Right cardiac atrium (tissue), 5 donors: ENCODE results near the gene PCSK6. TPM values are rescaled to one million over a fixed set of nuclear protein-coding genes. Genes with fewer than 3 reads are reported as not detected.

ENCODE experiments used
- ATAC-seq, 2 donors: fragments of 200-7000 bp; cut with Tn5 transposase; one replicate each; pipeline versions ENCODE4 v1.8.0 to v1.9.1; 2020; ENCODE audit warnings: moderate library complexity in 2 of 2, mild to moderate bottlenecking in 1 of 2
- DNase-seq, 3 donors: peaks; one replicate each; pipeline ENCODE4 v3.0.0-alpha.2; 2020
- H3K27ac ChIP-seq: one replicate; pipeline ENCODE4 v1.5.1; 2013; ENCODE audit warnings: mild to moderate bottlenecking, low read length, control low read depth, moderate library complexity
- H3K27me3 ChIP-seq: one replicate; pipeline ENCODE4 v1.6.1; 2013; ENCODE audit not compliant: control insufficient read depth, insufficient read depth
- H3K4me1 ChIP-seq: one replicate; pipeline ENCODE4 v1.6.1; 2013; ENCODE audit warnings: low read length; ENCODE audit not compliant: control insufficient read depth, insufficient read depth
- H3K4me3 ChIP-seq: one replicate; pipeline ENCODE4 v1.5.1; 2013; ENCODE audit warnings: low read length, control low read depth
- H3K9me3 ChIP-seq: one replicate; pipeline ENCODE4 v1.6.1; 2013; ENCODE audit warnings: low read length; ENCODE audit not compliant: control insufficient read depth
- WGBS: extraction: QIAGEN DNeasy Blood & Tissue Kit; methylation state at CpG from one replicate; pipeline ENCODE4 v1.1.7; 2013; 5-methylcytosine and 5-hydroxymethylcytosine counted together
- intact Hi-C, 4 donors: fragments of 100-400 bp; cut with DNase I; formaldehyde crosslinking; loops; one replicate each; pipeline versions ENCODE4 v1.11.0 to v1.14.0; 2022 to 2023
- polyA plus RNA-seq: library from polyadenylated mRNA; stranded (reverse); fragments of 200-250 nt; gene quantifications from one replicate; pipeline ENCODE4 v1.2.3, GENCODE V29; 2013
- total RNA-seq, 4 donors: library from RNA; stranded (reverse); fragmentation: NEBNext Ultra II Directional; extraction: Animal tissue kit (Norgen Biotek cat#: 25700); gene quantifications; one replicate each; pipeline ENCODE4 v1.2.1, GENCODE V29; 2021
- donor health status: healthy with polysubstance abuse.
- donor health status: DM: no; HTN: yes; CAD: no.
- donor health status: DM: no; HTN: no; CAD: no.
- donor health status: DM: no; HTN: yes; CAD: no; lungs with severe emphysema.
- donor health status: DM: yes; HTN: yes; CAD: no.

PCSK6 gene
- total and polyA plus RNA-seq, 5 donors: 7.7 to 21.4 (median 14.2) TPM

DNA sequence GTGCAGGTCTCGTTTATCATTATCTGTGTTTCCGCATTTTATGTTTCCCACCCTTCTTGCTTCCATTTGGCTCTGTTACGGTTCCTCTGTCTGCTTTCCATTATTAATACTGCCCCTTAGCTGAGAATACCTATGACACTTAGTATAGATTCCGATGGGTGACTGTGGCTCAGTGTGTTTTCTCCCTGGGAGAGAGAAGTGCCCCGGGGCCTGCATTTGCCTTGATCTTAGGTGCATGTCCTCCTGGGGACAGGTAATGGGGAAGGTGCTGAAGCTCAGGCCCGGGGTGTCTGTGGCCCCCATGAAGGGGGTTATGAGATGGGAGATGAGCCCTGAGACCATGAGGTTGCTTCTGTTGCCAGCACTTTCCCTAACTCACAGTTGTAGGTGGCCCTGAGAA, 43.4 kb upstream of the PCSK6 start:
- no peaks in the 10 kb centered on the region for H3K9me3 ChIP-seq
- no peaks in the 10 kb centered on the region for H3K27me3 ChIP-seq
- whole genome bisulfite sequencing: 92% methylated on average over 6 of the region's 6 CpGs
- ATAC-seq (no peak), DNase-seq (peak in 1 of 3 donors; percentile 31)
- no peak overlapping the region for H3K4me3 ChIP-seq
- H3K27ac ChIP-seq: no peak overlapping the region
- intact Hi-C loops: no loop called here
- no peaks in the 10 kb centered on the region for H3K4me1 ChIP-seq

DNA sequence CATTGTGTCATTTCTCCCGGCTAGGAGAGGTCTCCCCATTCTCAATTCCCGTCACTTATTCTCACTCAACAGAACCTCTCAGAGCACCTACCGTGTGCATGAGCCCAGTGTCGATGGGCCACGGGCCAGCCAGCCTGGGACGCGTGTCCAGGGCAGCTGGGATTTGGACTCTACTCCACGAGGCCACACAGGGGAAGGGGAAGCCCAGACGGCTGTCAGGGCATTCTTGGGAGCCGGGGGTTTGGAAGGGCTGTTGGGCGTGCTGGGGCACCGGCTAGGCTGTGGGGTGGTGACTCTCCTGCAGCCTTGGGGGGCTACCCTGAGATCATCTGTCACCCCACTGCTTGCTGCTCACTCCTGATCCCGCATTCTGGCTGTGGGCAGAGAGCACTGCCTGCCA, 41.7 kb upstream of the PCSK6 start:
- ATAC-seq (no peak), DNase-seq (no peak)
- Histone ChIP-seq H3K9me3 (no peaks in the 10 kb centered on the region), H3K4me1 (no peaks in the 10 kb centered on the region), H3K27me3 (no peaks in the 10 kb centered on the region), H3K4me3 (no peak overlapping the region), H3K27ac (no peak overlapping the region)
- WGBS: 80% methylated on average over 13 of the region's 13 CpGs
- intact Hi-C loops: no loop called here

DNA sequence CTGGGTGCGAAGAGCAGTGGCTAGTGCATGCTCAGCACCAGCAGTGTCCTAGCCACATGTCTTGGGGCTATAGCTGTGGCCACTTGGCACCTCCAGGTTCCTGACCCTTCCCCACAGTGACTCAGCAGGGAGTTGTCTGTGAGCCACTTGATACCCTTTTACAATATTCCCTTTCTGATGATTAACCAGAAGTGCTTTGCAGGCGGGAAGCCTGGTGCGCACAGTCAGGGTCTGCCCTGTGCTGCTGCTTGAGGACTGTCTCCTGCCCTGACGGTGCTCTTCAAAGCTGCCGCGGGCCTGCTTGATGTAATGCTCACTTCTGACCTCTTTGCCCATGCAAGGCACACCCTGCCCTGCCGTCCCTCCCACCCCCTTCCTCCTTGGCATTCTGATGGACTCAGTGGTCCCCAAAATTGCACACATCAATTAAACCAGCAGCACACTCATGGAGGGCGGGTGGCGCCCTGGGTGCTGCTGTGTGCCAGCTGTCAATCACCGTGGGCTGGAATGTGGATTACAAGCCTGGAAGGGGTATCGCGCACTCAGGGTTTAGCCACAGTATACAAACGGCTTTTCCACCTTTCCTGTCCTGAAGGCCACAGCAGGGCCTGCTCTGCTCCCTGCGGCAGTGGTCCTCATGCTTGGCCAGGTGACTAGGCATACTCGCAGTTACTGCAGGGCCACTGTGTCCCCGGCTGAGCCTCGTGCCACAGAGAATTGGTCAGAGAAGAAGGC, 40.9 kb upstream of the PCSK6 start:
- Histone ChIP-seq H3K4me3 (no peak overlapping the region), H3K4me1 (no peaks in the 10 kb centered on the region), H3K27ac (no peak overlapping the region), H3K27me3 (no peaks in the 10 kb centered on the region), H3K9me3 (no peaks in the 10 kb centered on the region)
- DNase-seq: peak in 1 of 3 donors; percentile 52
- 93% methylated on average over 17 of the region's 17 CpGs for WGBS
- ATAC-seq: no peak
- intact Hi-C loops: no loop called here

DNA sequence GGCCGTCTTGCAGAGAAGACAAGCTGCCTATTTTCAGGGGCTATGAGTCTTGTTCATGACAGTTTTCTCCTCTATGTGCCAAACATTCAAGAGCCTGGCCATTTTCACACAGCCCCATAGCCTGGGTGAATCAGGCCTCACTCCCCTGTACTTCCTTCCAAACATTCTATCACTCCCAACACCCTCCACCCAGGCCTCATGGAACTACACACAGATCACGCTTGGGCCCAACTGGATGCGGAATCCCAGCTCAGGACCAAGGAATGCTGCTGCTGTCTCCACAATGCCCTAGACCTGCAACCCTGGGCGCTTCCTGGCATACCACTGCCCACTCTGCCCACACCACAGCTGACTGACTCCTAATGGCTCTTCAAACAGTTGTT, 39.4 kb upstream of the PCSK6 start:
- Histone ChIP-seq H3K27me3 (no peaks in the 10 kb centered on the region), H3K9me3 (no peaks in the 10 kb centered on the region), H3K4me3 (no peak overlapping the region), H3K4me1 (no peaks in the 10 kb centered on the region), H3K27ac (no peak overlapping the region)
- no peak for DNase-seq
- 73% methylated on average over 4 of the region's 4 CpGs for WGBS
- ATAC-seq: peak; percentile 36 to 52
- intact Hi-C loops: no loop called here

DNA sequence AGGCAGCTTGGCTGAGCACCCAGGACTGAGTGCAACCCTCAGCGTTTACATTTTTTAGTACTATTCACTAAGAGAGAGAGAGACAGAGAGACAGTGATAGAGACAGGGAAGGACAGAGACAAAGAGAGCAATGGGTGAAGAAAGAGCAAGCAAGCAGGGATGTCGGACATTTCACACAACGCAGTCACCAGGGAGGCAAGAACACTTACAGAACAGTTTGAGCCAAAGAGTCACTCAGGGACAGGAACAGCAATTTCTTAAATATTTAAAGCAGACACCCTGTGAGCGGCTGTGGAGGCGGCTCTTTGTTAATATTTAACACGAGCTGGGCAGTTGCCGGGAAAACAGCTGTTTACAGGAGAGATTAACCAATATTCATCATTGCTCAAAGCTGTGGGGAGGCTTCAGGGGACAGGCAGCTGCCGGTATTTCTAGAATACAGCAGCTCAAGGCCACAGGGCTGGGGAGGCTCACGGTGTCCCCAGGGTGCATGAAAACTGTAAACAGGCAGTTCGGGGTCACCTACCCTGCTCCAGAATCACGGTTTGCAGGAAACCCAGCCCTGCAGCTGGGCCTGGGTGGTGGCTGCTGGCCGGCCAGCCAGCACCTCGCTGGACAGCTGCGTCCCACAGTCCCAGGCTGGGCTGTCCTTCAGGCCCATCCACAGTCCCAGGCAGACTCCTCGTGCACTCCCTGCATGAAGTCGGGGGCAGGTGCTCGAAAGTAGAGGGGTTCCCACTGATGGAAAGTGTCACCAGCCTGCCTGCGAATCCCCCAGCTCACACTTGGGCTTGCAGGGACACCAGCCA, 38.8 kb upstream of the PCSK6 start:
- intact Hi-C loops: no loop called here
- ATAC-seq (peak; percentile 69 to 72), DNase-seq (peak; percentile 52 to 78 (median 62))
- no peaks in the 10 kb centered on the region for H3K9me3 ChIP-seq
- H3K4me1 ChIP-seq: no peaks in the 10 kb centered on the region
- WGBS: 39% methylated on average over 18 of the region's 18 CpGs
- no peak overlapping the region for H3K4me3 ChIP-seq
- no peak overlapping the region for H3K27ac ChIP-seq
- no peaks in the 10 kb centered on the region for H3K27me3 ChIP-seq

DNA sequence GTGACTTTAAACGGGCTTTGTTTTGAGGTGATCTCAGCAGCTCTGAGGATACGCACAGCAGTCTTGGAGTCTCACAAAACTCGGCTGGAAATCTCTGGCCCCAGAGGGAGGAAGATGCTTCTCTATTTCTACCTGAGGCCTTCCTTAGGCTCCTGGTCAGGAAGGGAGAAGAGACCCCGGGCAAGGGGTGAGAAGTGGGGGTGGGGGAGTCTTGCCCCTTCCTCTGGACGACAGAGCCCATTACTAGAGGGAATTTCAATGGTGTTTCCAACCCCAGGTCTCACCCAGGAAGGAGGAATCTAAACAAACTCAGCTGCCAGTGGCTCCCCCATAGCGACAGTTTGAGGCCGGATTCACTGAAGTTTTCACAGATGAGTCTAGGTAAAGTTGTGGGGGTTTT, 37.4 kb upstream of the PCSK6 start:
- Histone ChIP-seq H3K4me1 (no peaks in the 10 kb centered on the region), H3K27ac (no peak overlapping the region), H3K9me3 (no peaks in the 10 kb centered on the region), H3K27me3 (no peaks in the 10 kb centered on the region), H3K4me3 (no peak overlapping the region)
- intact Hi-C loops: no loop called here
- ATAC-seq (no peak), DNase-seq (no peak)
- 89% methylated on average over 7 of the region's 7 CpGs for WGBS

DNA sequence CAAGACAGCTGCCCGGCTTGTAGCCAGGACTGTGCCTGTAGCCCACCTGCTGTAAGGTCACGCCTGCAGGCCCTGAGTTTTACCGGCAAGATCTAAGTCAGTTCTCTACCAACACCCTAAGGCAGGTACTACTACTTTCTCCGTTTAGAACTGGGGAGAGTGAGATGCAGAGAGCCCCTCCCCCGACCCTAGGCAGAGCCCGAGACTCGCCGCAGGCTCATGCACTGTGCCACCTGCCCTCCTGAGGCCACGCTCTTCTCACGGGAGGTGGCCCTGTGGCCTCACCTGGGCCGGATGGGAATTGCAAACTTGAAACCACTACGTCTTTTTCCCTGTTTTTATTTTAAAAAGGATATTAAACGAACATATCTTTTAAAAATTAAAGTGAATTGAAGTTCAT, 36.9 kb upstream of the PCSK6 start:
- H3K4me1 ChIP-seq: no peaks in the 10 kb centered on the region

DNA sequence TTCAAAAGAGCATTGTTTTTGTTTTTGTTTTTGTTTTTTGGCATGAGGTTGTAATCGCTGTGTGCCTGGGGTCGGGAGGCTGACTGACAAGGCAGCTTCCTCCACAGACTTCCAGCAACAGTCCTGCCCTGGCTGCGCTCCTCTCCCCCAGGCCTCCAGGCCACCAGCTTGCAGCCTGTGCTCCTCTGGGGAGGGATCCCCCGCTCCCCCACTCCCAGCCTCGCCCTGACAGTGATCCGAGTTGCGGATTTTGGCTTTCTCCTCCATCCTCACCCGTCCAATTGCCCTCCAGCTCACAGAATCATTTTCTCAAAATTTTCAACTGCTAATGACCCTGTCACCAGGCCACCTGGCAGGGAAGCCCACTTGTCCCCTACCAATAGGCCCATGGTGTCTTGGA, 36.5 kb upstream of the PCSK6 start:
- DNase-seq (peak in 1 of 3 donors; percentile 32), ATAC-seq (no peak)
- 92% methylated on average over 8 of the region's 8 CpGs for WGBS
- H3K4me3 ChIP-seq: no peak overlapping the region
- H3K9me3 ChIP-seq: no peaks in the 10 kb centered on the region
- H3K27ac ChIP-seq: no peak overlapping the region
- no peaks in the 10 kb centered on the region for H3K4me1 ChIP-seq
- H3K27me3 ChIP-seq: no peaks in the 10 kb centered on the region
- intact Hi-C loops: no loop called here

More for the DNA sequence above, 36.9 kb upstream of the PCSK6 start:
- ATAC-seq (no peak), DNase-seq (no peak)
- Histone ChIP-seq H3K27me3 (no peaks in the 10 kb centered on the region), H3K4me3 (no peak overlapping the region), H3K9me3 (no peaks in the 10 kb centered on the region), H3K27ac (no peak overlapping the region)
- 89% methylated on average over 13 of the region's 13 CpGs for WGBS
- intact Hi-C loops: no loop called here

DNA sequence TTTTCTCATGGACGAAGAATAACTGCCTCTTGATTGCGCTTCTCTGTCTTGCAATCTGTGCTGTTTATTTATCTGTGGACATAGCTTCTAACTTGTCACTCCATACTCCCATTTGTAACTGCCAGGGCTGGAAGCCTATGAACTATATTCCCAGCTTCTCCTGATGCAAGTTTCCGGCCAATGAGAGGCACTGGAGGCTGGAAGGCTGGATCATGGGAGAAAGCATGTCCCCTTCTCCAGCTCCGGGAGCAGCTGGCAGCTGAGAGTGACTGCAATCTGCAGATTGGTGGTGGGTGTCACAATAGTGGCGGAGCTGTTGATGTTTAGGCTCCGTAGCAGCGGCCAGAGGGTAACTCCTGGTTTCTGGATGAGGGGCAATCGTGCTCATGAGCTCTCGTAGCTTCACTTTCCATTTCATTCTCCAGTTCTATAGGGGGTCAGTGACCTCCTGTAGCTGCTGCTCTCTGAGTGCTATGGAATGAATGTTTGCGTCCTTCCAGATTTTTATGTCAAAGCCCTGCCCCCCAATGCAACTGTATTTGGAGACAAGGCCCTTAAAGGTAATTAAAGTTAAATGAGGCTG, 35.7 kb upstream of the PCSK6 start:
- 92% methylated on average over 10 of the region's 10 CpGs for WGBS
- no peak for ATAC-seq
- Histone ChIP-seq H3K4me3 (no peak overlapping the region), H3K4me1 (no peaks in the 10 kb centered on the region), H3K27me3 (no peaks in the 10 kb centered on the region), H3K9me3 (no peaks in the 10 kb centered on the region), H3K27ac (no peak overlapping the region)
- intact Hi-C loops: no loop called here
- peak in 1 of 3 donors; percentile 21 for DNase-seq

DNA sequence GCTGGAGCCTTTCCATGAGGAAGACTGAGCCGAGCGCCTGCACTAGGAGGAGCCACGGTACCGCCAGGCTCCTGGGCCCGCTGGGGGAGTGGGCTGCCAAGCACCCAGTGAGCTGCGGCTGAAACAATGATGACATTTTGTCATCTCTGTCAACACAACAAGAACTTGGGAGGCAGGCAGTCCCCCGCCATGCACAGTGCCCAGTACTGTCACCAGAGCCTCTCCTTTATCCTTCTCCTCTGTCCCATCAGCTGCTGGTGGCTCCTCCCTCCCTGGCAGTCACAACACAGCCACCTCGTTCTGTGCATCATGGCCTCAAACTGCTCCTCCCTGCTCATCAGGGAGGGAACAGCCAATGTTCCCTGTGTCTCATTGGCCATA, 34.0 kb upstream of the PCSK6 start:
- Histone ChIP-seq H3K27ac (no peak overlapping the region), H3K9me3 (peaks cover 3% of the 10 kb centered on the region), H3K4me1 (no peaks in the 10 kb centered on the region), H3K27me3 (no peaks in the 10 kb centered on the region), H3K4me3 (no peak overlapping the region)
- intact Hi-C loops: no loop called here
- DNase-seq (no peak), ATAC-seq (no peak)
- 83% methylated on average over 8 of the region's 8 CpGs for WGBS
